Spleen (tissue), 7 donors: ENCODE measurements around the gene MED13L.

Experiments used
- CTCF ChIP-seq, 11 experiments: fragments of 200-600 bp in 7 of 11; fragments of 450-650 bp in 4 of 11; sonication (generic) in 4 of 11; IDR thresholded peaks in 8 of 11; conservative IDR thresholded peaks in 3 of 11; 1 replicate in 7 of 11; 2 replicates in 4 of 11; pipeline versions ENCODE4 v1.4.0 to v1.8.0; 2016 to 2021; ENCODE audit warnings: antibody characterized with exemption in 11 of 11, inconsistent platforms in 4 of 11, mild to moderate bottlenecking in 1 of 11
- POLR2A ChIP-seq, 3 donors: fragments of 450-650 bp; IDR thresholded peaks; one replicate each; pipeline ENCODE4 v1.5.1; 2017; ENCODE audit warnings: antibody characterized with exemption in 3 of 3, mild to moderate bottlenecking in 1 of 3
- donor health status: DM: no; HTN: no; CAD: no; lungs with moderate emphysema.
- donor health status: DM: no; HTN: no; CAD: no.
- donor health status: DM: no; HTN: no; CAD: no.

DNA sequence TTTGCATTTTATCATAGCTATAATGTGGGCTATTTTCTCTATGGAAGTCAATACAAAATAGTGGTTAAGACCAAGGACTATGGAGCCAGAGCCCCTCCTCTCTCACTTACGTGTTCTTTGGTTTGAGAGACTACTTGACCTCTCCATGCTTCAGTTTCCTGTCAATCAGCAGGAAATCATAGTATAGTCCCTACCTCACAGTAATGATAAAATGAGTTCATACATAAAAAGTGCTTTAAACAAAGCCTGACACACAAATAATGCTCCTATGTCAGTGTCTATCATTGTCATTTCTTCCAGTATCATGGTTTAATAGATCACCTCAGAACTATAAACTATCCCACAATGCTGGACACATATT is 90.4 kb downstream of the MED13L start:
- TF ChIP-seq CTCF (IDR thresholded peaks at IDR 0.05 in 8 of 11, conservative IDR thresholded peaks at IDR 0.05 in 3 of 11) (no peak), POLR2A (IDR thresholded peaks at IDR 0.05) (no peak)
